Spleen (tissue), 11 donors: ENCODE results near the gene BTN2A1. TPM values are rescaled to one million over a fixed set of nuclear protein-coding genes. Genes with fewer than 3 reads are reported as not detected.

Source experiments
- DNase-seq: peaks from one replicate; pipeline ENCODE4 v3.0.0-alpha.2; 2020
- H3K27ac ChIP-seq, 8 donors: fragments of 200-600 bp; sonication (generic) in 7 of 8; 1 replicate in 4 of 8; 2 replicates in 4 of 8; pipeline versions ENCODE4 v1.5.0 to v1.8.0; 2016 to 2021; ENCODE audit warnings: inconsistent platforms in 4 of 8, mild to moderate bottlenecking in 4 of 8, moderate library complexity in 1 of 8
- H3K27me3 ChIP-seq, 7 donors: fragments of 200-600 bp; sonication (generic) in 6 of 7; replicated peaks in 1 of 7; 1 replicate in 4 of 7; 2 replicates in 3 of 7; pipeline versions ENCODE4 v1.5.0 to v1.8.0; 2016 to 2021; ENCODE audit warnings: inconsistent platforms in 3 of 7, mild to moderate bottlenecking in 1 of 7
- H3K36me3 ChIP-seq, 6 donors: fragments of 200-600 bp; sonication (generic) in 5 of 6; 1 replicate in 4 of 6; 2 replicates in 2 of 6; pipeline versions ENCODE4 v1.5.0 to v1.8.0; 2016 to 2021; ENCODE audit warnings: inconsistent platforms in 2 of 6
- H3K4me1 ChIP-seq, 6 donors: fragments of 200-600 bp; sonication (generic) in 5 of 6; 1 replicate in 3 of 6; 2 replicates in 3 of 6; pipeline versions ENCODE4 v1.5.0 to v1.8.0; 2016 to 2021; ENCODE audit warnings: inconsistent platforms in 3 of 6
- H3K4me3 ChIP-seq, 8 donors: fragments of 200-600 bp; sonication (generic) in 7 of 8; 1 replicate in 4 of 8; 2 replicates in 4 of 8; pipeline versions ENCODE4 v1.5.0 to v1.8.0; 2016 to 2021; ENCODE audit warnings: inconsistent platforms in 4 of 8, mild to moderate bottlenecking in 4 of 8, moderate library complexity in 2 of 8
- H3K9me3 ChIP-seq, 8 donors: fragments of 200-600 bp; sonication (generic) in 7 of 8; 1 replicate in 4 of 8; 2 replicates in 4 of 8; pipeline versions ENCODE4 v1.5.0 to v1.8.0; 2016 to 2021; ENCODE audit warnings: inconsistent platforms in 4 of 8
- CTCF ChIP-seq, 11 experiments: fragments of 200-600 bp in 7 of 11; fragments of 450-650 bp in 4 of 11; sonication (generic) in 4 of 11; IDR thresholded peaks in 8 of 11; conservative IDR thresholded peaks in 3 of 11; 1 replicate in 7 of 11; 2 replicates in 4 of 11; pipeline versions ENCODE4 v1.4.0 to v1.8.0; 2016 to 2021; ENCODE audit warnings: antibody characterized with exemption in 11 of 11, inconsistent platforms in 4 of 11, mild to moderate bottlenecking in 1 of 11
- POLR2A ChIP-seq, 3 donors: fragments of 450-650 bp; IDR thresholded peaks; one replicate each; pipeline ENCODE4 v1.5.1; 2017; ENCODE audit warnings: antibody characterized with exemption in 3 of 3, mild to moderate bottlenecking in 1 of 3
- POLR2AphosphoS5 ChIP-seq, 3 donors: sonication (generic); formaldehyde crosslinking; IDR thresholded peaks; one replicate each; pipeline ENCODE4 v1.5.1; 2017; ENCODE audit warnings: antibody characterized with exemption in 3 of 3
- WGBS, 5 donors: extraction: QIAGEN DNeasy Blood & Tissue Kit in 3 of 5; methylation state at CpG; one replicate each; pipeline versions ENCODE4 v1.1.5 to v1.1.7; 2013 to 2018; 5-methylcytosine and 5-hydroxymethylcytosine counted together
- intact Hi-C: fragments of 100-400 bp; cut with DNase I; formaldehyde crosslinking; loops from one replicate; pipeline ENCODE4 v1.15.0; 2023; ENCODE audit warnings: low total_unique reads
- polyA plus RNA-seq, 3 donors: library from polyadenylated mRNA; stranded (reverse); fragments of 200-250 nt; gene quantifications; one replicate each; pipeline ENCODE4 v1.2.1, GENCODE V29; 2013
- total RNA-seq, 7 donors: library from RNA; depleted of rRNA in 3 of 7; stranded (reverse); fragments of >200 nt in 3 of 7; fragmentation: NEBNext Ultra II Directional in 4 of 7; extraction: Animal tissue kit (Norgen Biotek cat#: 25700) in 4 of 7; gene quantifications; one replicate each; pipeline versions ENCODE4 v1.1.0 to v1.2.1, GENCODE V29; 2016 to 2021
- donor health status: healthy with polysubstance abuse.
- donor health status: DM: no; HTN: no; CAD: no; lungs with moderate emphysema.
- donor health status: DM: no; HTN: no; CAD: no.
- donor health status: Bipolar disorder and iron deficiency.
- donor health status: healthy.
- donor health status: DM: no; HTN: no; CAD: no.
- donor health status: DM: yes; HTN: yes; CAD: no.

BTN2A1 gene
- total and polyA plus RNA-seq, 10 donors = 17.0 to 50.8 (median 34.9) TPM

DNA sequence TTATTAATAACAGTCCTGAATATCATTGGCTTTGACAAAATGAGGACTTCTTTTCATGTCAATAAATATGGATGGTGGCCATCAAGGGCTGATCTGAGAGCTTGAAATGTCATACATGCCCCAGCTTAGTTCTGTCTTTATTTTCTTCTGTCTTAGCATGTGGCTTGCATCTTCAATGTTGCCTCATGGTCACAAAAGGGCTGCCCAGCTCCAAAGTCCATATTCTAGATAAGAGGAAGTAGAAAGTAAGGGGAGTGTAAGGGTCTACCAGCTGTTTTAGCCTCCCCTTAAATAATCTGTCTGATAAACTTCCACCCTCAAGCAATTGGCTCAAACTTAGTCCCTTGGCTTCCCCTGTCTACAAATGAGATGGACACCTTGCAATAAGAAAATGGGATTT is 14.2 kb downstream of the BTN2A1 start:
- peak overlapping the region in 3 of 8 donors; percentile 94 to 95 (median 94) for H3K27ac ChIP-seq
- H3K27me3 ChIP-seq = no peaks in the 10 kb centered on the region
- intact Hi-C loops = no loop called here
- no peak for TF ChIP-seq POLR2AphosphoS5 (IDR thresholded peaks at IDR 0.05)
- no peak for TF ChIP-seq CTCF (IDR thresholded peaks at IDR 0.05 in 8 of 11, conservative IDR thresholded peaks at IDR 0.05 in 3 of 11)
- TF ChIP-seq POLR2A (IDR thresholded peaks at IDR 0.05) = no peak
- peaks cover 0 to 14% (median 12%) of the 10 kb centered on the region in 8 donors for H3K9me3 ChIP-seq
- H3K36me3 ChIP-seq = peaks cover 2 to 39% (median 33%) of the 10 kb centered on the region in 6 donors
- no peak for DNase-seq
- H3K4me3 ChIP-seq = no peak overlapping the region
- H3K4me1 ChIP-seq = peaks cover 24 to 48% (median 36%) of the 10 kb centered on the region in 6 donors

- Histone ChIP-seq H3K36me3 (peaks cover 0 to 31% (median 25%) of the 10 kb centered on the region in 6 donors), H3K9me3 (peaks cover 0 to 14% (median 12%) of the 10 kb centered on the region in 8 donors), H3K4me3 (peak overlapping the region in 1 of 8 donors; percentile 68), H3K27me3 (no peaks in the 10 kb centered on the region), H3K4me1 (peaks cover 24 to 56% (median 43%) of the 10 kb centered on the region in 6 donors), H3K27ac (peak overlapping the region; percentile 93 to 99 (median 96))
- DNase-seq = no peak
- 89 to 98% (median 94%) methylated on average over 4 of the region's 4 CpGs for WGBS, 5 donors
- TF ChIP-seq CTCF (IDR thresholded peaks at IDR 0.05 in 8 of 11, conservative IDR thresholded peaks at IDR 0.05 in 3 of 11) (no peak), POLR2A (IDR thresholded peaks at IDR 0.05) (peak in 1 of 3 donors; percentile 15), POLR2AphosphoS5 (IDR thresholded peaks at IDR 0.05) (no peak)
- intact Hi-C loops = no loop called here
These were observed 15.0 kb downstream of the BTN2A1 start for GRCh38 chr6:26472549-26473290.

DNA sequence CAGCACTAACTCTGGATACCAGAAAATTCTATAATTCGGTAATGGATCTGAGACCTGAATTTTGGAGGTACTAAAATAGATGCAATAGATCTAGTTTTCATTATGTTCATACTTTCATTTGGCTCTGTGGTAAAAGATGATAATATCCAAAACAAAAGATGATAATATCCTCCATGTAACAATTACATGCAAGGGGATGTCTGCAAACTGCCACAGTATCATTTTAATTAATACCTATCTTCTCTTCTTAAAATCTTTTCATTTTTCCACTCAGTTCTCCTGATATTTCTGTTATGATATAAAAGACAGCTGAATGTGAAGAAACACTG is 15.6 kb downstream of the BTN2A1 start:
- peaks cover 0 to 14% (median 12%) of the 10 kb centered on the region in 8 donors for H3K9me3 ChIP-seq
- no peak for DNase-seq
- H3K27ac ChIP-seq = peak overlapping the region; percentile 93 to 99 (median 96)
- peaks cover 24 to 61% (median 49%) of the 10 kb centered on the region in 6 donors for H3K4me1 ChIP-seq
- WGBS, 5 donors = 76 to 93% (median 85%) methylated on average over 1 of the region's 1 CpG
- peaks cover 0 to 24% (median 18%) of the 10 kb centered on the region in 6 donors for H3K36me3 ChIP-seq
- intact Hi-C loops = no loop called here
- TF ChIP-seq CTCF (IDR thresholded peaks at IDR 0.05 in 8 of 11, conservative IDR thresholded peaks at IDR 0.05 in 3 of 11) (no peak), POLR2AphosphoS5 (IDR thresholded peaks at IDR 0.05) (no peak), POLR2A (IDR thresholded peaks at IDR 0.05) (no peak)
- H3K27me3 ChIP-seq = no peaks in the 10 kb centered on the region
- peak overlapping the region in 6 of 8 donors; percentile 24 to 68 (median 39) for H3K4me3 ChIP-seq

DNA sequence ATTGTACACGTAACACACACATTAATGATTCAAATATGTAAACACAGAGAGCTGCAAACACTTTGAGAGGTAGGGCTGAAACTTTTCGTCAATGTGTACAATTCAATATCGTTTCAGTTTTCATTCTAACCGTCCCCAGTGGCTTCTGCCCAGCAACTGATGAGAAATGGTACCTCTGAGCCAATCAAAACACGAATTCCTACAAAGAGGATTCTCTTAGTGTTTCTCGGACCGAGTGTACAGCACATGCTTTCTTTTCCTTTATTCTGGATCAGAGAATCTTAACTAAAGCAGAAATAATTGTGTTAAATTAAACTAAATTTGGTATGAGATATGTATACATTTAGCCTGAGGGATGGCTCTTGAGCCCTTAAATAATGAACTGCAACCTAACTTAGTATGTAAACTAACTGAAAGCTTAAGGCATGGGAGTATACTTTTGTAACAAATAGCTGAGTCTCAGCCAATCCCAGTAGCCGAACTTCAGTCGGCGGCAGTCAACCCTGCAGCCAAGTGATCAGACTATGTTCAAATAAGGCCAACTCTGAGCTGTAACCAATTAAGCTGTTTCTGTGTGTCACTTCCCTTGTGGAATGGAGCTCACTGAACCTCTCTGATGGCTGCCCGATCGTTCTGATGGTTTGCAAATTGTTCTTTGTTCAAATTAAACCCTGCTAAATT is 16.1 kb downstream of the BTN2A1 start:
- Histone ChIP-seq H3K27me3 (no peaks in the 10 kb centered on the region), H3K9me3 (peaks cover 0 to 14% (median 12%) of the 10 kb centered on the region in 8 donors), H3K36me3 (peaks cover 0 to 19% (median 13%) of the 10 kb centered on the region in 6 donors), H3K4me1 (peaks cover 24 to 61% (median 53%) of the 10 kb centered on the region in 6 donors), H3K4me3 (peak overlapping the region; percentile 22 to 68 (median 36)), H3K27ac (peak overlapping the region; percentile 93 to 99 (median 96))
- DNase-seq = peak; percentile 92
- TF ChIP-seq CTCF (IDR thresholded peaks at IDR 0.05 in 8 of 11, conservative IDR thresholded peaks at IDR 0.05 in 3 of 11) = peak in 1 of 11 experiments; percentile 4
- TF ChIP-seq POLR2AphosphoS5 (IDR thresholded peaks at IDR 0.05) = peak; percentile 21 to 98 (median 45)
- TF ChIP-seq POLR2A (IDR thresholded peaks at IDR 0.05) = peak; percentile 74 to 96 (median 80)
- intact Hi-C loops = no loop called here
- WGBS, 5 donors = 0 to 1% (median 0%) methylated on average over 12 of the region's 12 CpGs
